ENCODE measurements around the gene HDGF. TPM values are rescaled to one million over a fixed set of nuclear protein-coding genes. Genes with fewer than 3 reads are reported as not detected.

HDGF gene
- total and polyA plus RNA-seq, 2 of the 8 experiments (the other 6 are each of a cell fraction or from before 2014, with no cell fraction given), result 145 to 391 TPM

- Histone ChIP-seq H2BK120ac (replicated peaks; ENCODE audit: low read depth, low read length) (no peak overlapping the region), H3K27ac (ENCODE audit: low read depth, low read length) (no peak overlapping the region), H3K36me3 (ENCODE audit: control insufficient read depth in 2 of 4, insufficient read depth in 4 of 4, low read length in 3 of 4) (peaks cover 9 to 30% (median 12%) of the 10 kb centered on the region in 4 experiments; a peak in 7 of 8 replicates), H3K4ac (replicated peaks; ENCODE audit: insufficient read length, low read depth, low read length) (no peak overlapping the region), H3K23me2 (ENCODE audit: low read depth, low read length) (peaks cover 2% of the 10 kb centered on the region; the same call in 1 of the 2 replicates), H2BK15ac (ENCODE audit: low read length) (no peak overlapping the region), H3K79me1 (ENCODE audit: low read depth, low read length) (no peaks in the 10 kb centered on the region), H2AK5ac (ENCODE audit: low read depth, low read length) (no peak overlapping the region), H3K9me3 (ENCODE audit: insufficient read depth in 2 of 2, low read depth in 1 of 2, low read length in 1 of 2) (no peaks in the 10 kb centered on the region), H3K27me3 (replicated peaks in 1 of 4; ENCODE audit: control insufficient read depth in 3 of 4, extremely low read depth in 1 of 4, insufficient read depth in 3 of 4, low read length in 3 of 4) (no peaks in the 10 kb centered on the region), H3K56ac (replicated peaks; ENCODE audit: insufficient read length, low read depth, low read length) (no peak overlapping the region), H2BK20ac (ENCODE audit: low read length) (no peak overlapping the region), H3K23ac (ENCODE audit: insufficient read length) (no peak overlapping the region), H3K9ac (replicated peaks in 1 of 4; ENCODE audit: extremely low read depth in 1 of 4, low read depth in 3 of 4, low read length in 3 of 4) (no peak overlapping the region), H4K91ac (replicated peaks; ENCODE audit: insufficient read length, low read length) (no peak overlapping the region), H4K8ac (ENCODE audit: extremely low read depth, insufficient read depth, low read length) (no peak overlapping the region), H2BK12ac (ENCODE audit: low read depth, low read length) (no peak overlapping the region), H3K4me1 (replicated peaks in 1 of 4; ENCODE audit: control insufficient read depth in 3 of 4, insufficient read depth in 4 of 4, low read length in 3 of 4) (peaks cover 0 to 3% (median 1%) of the 10 kb centered on the region in 4 experiments; a peak in 3 of 7 replicates), H4K5ac (ENCODE audit: insufficient read length, low read depth, low read length) (no peak overlapping the region), H3K4me2 (ENCODE audit: insufficient read depth in 1 of 2, low read depth in 2 of 2, low read length in 2 of 2) (no peak overlapping the region), H2BK5ac (ENCODE audit: low read depth, low read length) (no peak overlapping the region), H4K20me1 (replicated peaks in 1 of 2; ENCODE audit: control insufficient read depth in 1 of 2, insufficient read depth in 2 of 2, low read length in 2 of 2) (no peaks in the 10 kb centered on the region), H3K14ac (ENCODE audit: insufficient read length) (no peak overlapping the region), H2AFZ (ENCODE audit: low read length) (no peak overlapping the region), H3K4me3 (ENCODE audit: extremely low read depth in 1 of 4, insufficient read depth in 2 of 4, low read depth in 3 of 4, low read length in 4 of 4) (no peak overlapping the region), H3K18ac (ENCODE audit: extremely low read depth, low read length) (no peak overlapping the region), H3K79me2 (ENCODE audit: control insufficient read depth in 1 of 2, insufficient read depth in 2 of 2, low read length in 2 of 2) (peaks cover 0 to 5% of the 10 kb centered on the region in 2 experiments; a peak in 1 of 4 replicates)
- ChIA-PET CTCF (ENCODE audit: partially characterized antibody) (interaction anchor here (1.2 to 4.0 kb wide), 4 partner anchors 8 to 50 kb away, joined by 6 to 18 read pairs (median 12); partner anchors contain the start of genes CRABP2 and METTL25B), POLR2A (ENCODE audit: partially characterized antibody) (interaction anchor here (1.0 to 10.7 kb wide), 6 partner anchors 8 to 34 kb away, joined by 3 to 214 read pairs (median 4); partner anchors contain the start of genes CRABP2, ISG20L2, METTL25B and PRCC)
- TF ChIP-seq JUND (IDR thresholded peaks at IDR 0.05; ENCODE audit: low read length), result no peak
- no peak for TF ChIP-seq RBBP5 (IDR thresholded peaks at IDR 0.05; ENCODE audit: borderline replicate concordance, low read depth, low read length)
- no peak for FAIRE-seq
- 98% methylated on average over 2 of the region's 2 CpGs; no CpG with 5 or more reads in 1 of the 2 experiments for WGBS, 2 experiments (ENCODE audit: extremely low coverage in 1 of 2, insufficient coverage in 1 of 2, insufficient read length in 1 of 2, insufficient replicate concordance in 2 of 2, low coverage in 1 of 2, low lambda C conversion rate in 2 of 2, missing lambda C conversion rate in 1 of 2)
- DNase-seq (ENCODE audit: low read depth in 1 of 2, low spot score in 2 of 2), result no peak
Observed at GRCh38 chr1:156738916-156739315, 12.6 kb downstream of the HDGF start.

All from H1 (cell line).